ENCODE results near the gene CPLX4. TPM values are rescaled to one million over a fixed set of nuclear protein-coding genes. Genes with fewer than 3 reads are reported as not detected.

Gene CPLX4
- total RNA-seq, 1 donor: not detected

DNA sequence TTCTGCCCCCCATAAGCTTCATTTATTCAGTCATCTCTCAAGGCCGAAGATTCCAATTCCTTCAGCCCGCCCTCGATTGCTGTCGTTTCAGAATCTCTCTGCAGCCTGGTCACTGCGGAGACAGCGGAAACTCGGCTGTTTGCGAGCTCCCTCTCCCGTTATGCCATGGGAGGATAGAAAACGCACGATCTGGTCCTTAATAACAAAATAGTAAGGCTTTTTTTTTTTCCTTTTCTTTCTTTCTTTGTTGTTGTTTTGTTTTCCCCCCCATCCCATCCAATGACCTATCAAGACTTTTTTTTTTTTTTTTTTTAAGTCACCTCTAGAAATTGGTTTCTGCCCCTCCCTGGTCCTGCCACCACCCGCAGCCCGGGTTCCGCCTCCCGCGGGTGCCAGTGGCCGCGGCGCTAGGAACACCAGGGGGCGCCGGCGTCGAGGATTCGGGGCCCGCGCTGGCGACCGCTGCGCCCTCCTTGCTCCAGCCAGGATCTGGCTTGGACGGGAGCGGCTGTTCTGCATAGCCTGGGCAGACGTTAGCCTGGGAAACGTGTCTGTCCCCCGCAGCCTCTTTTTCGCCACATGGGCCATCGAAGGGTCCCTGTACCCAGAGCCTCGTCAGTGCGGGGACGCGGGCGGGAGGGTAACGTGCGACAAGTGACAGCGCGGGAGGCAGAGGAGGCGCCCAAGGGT lies 10.1 kb downstream of the CPLX4 start:
- DNase-seq (ENCODE audit: low read depth in 2 of 3, low spot score in 2 of 3): peak; percentile 30 to 66 (median 60)

DNA sequence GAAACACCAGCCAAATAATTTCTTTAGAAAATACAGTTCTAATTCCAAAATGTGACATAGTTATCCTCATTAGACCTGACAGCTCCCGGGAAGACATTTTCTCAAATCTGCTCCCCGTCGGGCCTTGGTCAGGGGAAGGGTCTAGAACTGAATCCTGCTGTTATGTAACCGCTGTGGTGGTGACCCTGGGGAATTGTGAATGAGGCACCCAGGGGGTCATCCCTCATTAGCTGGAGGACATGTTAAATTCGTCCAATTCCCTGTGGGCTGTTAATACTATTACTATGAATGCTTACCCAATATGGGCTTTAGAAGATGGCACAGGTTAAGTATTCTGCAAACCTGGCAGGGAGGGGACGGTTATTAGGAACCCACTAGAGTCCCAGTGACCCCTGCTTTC lies 11.8 kb downstream of the CPLX4 start:
- DNase-seq (ENCODE audit: low read depth in 2 of 3, low spot score in 2 of 3): no peak

DNA sequence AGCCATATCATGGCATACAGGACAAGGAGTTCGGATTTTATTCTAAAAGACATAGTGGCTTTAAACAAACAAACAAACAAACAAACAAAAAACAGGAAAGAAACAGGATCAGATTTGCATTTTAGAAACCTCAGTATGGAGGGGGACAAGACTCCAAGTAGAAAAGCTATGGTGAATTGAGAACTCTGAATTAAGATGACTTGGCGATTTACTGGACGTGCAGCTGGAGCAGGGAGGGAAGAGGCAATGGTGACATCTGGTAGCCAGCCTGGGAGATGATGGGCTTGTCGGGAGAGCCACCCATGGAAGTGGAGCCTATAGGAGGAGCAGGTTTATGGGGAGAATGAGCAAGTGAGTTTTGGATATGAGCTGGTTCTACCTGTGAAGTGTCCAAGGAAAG lies 13.2 kb downstream of the CPLX4 start:
- no peak for DNase-seq (ENCODE audit: low read depth in 2 of 3, low spot score in 2 of 3)

DNA sequence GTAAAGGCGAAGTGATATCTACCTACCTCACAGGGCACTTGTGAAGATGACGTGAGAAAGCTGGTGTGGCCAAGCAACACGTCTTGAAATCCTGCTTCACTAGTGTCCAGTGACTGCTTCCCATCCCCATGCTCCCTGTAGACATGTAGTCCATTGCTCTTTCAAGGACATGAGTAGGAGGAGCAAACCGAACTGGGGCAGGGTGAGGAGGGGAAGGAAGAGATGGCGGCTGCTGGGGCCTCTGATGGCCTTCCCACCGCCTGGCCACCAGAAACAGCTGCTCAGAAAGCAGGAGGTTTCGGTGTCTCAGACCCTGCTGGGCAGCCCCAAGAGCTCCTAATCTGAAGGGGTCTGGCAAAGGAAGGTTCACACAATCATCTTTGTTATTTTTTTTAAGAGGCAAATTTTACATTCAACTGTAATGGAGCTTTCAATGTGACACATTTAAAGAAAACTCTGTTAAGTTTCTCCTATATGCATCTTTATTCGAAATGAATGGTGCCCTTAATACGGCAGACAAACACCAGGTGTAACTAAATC lies 14.7 kb downstream of the CPLX4 start:
- no peak for DNase-seq (ENCODE audit: low read depth in 2 of 3, low spot score in 2 of 3)

DNA sequence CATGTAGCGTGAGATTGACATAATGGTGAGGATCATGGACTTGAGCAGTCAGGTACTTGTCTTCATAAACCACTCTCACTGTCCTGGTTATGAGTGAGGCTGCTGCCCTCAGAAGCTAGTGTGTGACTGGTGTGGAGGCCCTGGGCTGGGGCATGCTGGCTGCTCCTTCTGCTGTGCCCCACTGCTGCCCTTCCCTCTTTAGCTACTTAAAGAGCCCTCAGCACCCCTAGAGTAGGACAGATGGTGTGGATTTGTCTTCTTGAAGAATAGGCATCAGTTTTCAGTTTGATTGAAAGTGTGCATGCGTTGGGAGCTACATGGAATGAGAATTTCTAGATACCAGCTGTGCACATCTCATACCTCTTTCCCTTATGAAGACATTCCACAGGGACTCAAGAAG lies 15.4 kb downstream of the CPLX4 start:
- DNase-seq (ENCODE audit: low read depth in 2 of 3, low spot score in 2 of 3): no peak

DNA sequence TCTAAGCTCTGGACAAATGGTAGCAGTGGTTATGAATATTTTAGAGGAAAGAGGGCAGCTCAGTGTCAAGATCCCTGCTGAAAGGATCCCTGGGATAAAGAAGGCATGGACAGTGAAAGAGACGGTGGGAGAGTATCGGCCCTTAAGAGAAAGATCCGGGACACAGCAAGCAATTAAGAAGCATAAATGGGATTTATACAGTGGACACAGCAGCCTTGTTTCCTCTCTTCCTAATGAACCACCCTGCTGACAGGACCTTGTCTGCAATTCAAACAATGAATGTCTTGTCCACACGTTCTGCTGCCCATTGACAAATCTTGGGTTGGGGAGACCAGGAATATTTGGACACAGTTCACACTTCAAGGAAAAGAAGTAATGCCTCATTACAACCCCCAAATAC lies 16.5 kb downstream of the CPLX4 start:
- DNase-seq (ENCODE audit: low read depth in 2 of 3, low spot score in 2 of 3): no peak

DNA sequence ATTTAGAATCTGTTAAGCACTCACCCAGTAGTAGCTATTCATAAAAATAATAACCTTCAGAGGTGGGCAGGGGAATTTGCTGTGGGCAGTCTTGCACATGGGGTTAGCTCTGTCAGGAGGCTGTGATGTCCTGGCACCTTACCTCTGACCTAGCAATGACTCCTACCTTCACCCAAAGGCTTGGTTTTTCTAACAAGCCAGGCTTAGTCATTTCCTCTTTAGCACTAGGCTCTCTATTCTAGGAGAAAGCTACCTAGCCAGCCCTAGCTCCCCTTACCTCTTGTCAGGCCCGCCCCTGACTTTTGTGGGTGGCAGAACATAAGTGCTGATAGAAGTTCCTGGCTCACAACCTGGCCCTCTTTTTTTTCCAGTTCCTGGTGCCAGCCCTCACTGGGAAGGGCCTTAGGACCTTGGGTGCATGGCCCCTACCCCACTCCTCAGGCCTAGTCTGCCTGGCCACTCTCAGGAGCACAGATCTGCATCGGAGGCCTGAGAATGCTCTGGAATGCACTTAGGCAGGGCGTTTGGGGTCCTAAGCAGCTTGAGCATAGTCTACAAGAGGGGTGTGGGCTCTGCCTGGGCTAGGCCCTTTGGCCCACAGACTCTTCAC lies 17.7 kb downstream of the CPLX4 start:
- no peak for DNase-seq (ENCODE audit: low read depth in 2 of 3, low spot score in 2 of 3)

DNA sequence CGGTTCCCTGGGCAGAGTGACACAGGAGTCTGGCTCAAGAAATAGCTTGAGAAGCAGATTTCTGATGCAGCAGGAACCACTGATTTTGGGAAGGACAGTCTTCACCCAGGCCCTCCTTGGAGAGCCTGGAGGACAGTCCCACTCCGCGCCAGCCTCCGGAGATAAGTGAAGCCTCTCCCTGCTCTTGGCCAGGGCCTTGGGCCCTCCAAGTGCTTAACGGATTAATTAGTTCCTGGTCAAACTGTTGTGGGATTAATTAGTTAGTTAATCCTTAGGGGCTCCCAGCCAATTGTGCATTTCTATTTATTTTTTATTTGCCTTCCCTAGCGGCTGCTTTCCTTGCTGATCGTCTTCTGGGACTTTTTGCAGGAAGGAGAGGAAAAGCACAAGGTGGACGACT lies 19.6 kb downstream of the CPLX4 start:
- no peak for DNase-seq (ENCODE audit: low read depth in 2 of 3, low spot score in 2 of 3)

DNA sequence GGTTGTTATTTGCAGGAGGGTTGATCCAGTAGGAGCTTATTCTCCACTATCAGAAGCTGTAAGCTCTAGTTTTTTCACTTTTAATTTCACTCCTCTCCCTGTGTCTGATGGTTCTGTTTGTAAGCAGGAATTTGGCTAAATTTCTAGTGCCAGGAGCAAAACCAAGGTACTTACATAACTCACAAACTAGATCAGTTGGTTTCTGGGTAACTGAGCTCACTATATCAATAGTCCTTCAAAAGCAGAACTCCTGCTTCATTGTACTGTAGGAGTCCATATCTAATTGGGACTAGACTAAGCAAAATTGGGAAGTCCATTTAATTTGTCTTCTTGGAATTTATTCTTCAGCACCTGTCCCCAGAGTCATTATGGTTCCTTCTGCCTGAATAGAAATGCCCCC lies 25.1 kb downstream of the CPLX4 start:
- no peak for DNase-seq (ENCODE audit: low read depth in 2 of 3, low spot score in 2 of 3)

DNA sequence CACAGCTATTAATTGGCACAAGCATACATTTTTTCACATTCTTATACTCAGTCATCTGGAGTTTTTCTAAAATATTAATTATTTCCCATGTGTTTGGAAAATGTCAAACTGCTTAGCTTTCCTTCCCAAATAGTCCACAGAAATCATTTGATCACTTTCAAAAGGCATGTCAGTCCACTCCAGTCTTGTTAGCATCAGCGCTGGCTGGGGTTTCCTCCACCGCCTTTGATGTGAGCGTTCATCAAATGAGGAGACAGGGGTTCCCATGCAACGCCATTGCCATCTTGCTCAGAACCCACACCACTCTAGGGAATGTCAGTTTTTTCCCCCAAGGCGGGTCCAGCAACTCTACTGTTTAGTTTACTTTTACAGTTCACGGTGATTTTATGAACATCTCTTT lies 32.1 kb downstream of the CPLX4 start:
- no peak for DNase-seq (ENCODE audit: low read depth in 2 of 3, low spot score in 2 of 3)

DNA sequence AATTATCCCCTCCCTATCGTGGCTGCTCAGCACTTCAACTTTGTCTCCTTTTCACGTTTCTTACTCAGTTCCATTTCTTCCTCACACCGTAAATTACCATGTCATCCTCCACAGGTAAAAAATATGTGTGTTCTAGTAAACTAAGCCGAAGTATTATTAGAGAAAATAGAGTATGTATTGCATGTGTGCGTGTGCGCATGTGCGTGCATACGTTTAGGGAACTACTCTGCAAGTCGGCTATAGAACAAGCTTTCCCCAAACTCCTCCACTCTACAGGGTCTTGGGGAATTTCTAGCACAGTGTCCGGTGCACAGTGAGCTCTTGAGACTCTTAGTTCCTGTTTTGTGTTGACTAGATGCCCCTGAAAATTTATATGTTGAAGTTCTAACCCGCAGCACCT lies 36.1 kb downstream of the CPLX4 start:
- no peak for DNase-seq (ENCODE audit: low read depth in 2 of 3, low spot score in 2 of 3)

DNA sequence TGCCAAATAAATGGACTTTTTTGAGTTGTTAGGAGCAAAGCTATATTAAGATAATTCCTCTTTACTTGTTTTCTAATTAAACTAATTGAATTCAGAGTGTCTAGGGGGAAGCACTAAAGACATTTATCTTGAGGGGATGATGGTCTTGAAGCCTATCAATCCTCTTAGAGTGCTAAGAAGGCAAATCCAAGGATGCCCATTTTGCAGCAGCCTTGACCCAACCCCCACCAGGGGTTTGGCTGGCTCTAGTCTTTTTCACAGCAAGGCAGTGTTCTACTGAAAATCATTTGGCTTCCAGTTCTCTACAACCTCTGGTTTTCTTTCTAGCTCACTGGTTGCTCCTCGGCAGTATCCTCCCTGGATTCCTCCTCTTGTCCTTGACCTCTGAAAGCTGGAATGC lies 38.7 kb downstream of the CPLX4 start:
- DNase-seq (ENCODE audit: low read depth in 2 of 3, low spot score in 2 of 3): no peak

DNA sequence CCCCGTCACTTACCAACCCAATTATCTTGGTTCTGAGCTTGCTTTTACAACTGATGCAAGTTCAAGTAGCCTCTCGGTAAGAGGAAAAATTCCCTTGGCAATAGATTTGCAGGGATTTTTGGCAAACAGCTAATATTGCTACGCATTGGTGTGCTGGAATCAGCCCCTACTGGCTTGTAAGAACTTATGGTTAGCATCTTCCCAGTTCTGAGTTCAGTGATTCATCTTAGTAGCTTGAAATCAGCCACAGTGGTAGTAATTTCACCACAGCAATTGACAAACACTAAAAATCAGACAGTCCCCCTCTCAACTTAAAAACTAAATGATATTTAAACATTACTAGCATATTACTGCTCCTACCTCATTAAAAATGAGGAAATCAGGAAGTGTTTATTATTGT lies 39.3 kb downstream of the CPLX4 start:
- DNase-seq (ENCODE audit: low read depth in 2 of 3, low spot score in 2 of 3): no peak

DNA sequence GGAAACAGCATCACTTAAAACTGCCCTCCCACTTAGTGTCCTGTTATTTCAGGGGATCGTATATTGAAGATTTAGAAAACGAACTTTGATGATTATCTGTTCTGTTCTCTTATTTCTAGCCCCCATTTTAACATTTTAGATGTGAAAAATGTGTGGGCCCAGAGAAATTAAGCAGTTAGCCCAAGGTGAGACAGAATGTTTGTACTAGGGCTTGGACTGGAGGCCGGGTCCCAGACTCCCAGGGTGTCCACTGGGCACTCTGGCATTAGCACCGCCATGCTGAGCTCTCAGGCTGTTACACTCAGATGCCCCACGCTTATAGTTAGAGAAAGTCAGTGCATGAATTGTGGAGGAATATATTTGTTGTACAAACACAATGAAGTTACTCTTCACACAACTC lies 39.7 kb downstream of the CPLX4 start:
- DNase-seq (ENCODE audit: low read depth in 2 of 3, low spot score in 2 of 3): no peak

DNA sequence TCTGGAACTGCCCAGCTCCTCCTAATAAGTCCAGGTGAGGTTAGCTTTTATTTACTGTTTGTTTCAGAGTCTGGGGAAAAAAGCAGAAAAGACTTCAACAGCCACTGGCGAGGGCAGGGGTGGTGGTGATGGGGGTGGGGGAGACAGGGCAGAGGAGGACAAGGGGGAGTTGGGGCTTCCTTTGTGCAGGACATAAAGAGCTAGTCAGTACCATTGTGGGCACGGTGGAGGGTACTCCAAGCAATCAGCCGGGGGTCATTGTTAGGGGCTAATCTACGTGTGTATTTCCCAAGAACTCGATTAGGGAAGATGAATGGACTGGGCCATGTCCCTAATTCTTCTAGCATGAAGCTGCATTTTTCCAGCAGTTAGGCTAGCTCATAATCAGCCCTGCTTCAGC lies 42.4 kb downstream of the CPLX4 start:
- DNase-seq (ENCODE audit: low read depth in 2 of 3, low spot score in 2 of 3): no peak

DNA sequence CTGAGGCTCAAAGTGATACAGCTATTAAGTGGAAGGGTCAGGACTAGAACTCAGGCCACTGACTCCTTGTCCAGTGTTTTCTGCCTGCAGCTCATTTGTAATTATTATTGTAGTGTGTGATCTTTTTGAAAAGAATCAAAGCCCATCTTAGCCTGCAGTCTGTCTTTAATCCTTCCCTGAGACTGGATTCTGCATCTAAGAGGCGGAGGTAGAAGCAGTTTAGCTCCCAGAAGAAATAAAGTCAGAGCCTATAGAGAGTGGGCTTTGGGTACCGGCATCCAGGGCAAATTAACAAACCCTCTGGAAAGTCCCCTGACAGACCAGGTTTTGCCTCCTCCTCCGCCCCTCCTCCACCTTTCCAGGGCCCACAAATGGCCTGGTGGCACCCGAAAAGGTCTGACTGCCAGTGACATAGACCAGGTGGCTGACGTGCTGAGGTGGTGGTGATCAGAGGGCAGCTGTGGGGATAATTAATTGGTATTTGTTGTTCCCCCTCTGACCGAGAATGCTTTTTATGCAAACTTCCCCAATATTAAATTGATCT lies 43.0 kb downstream of the CPLX4 start:
- no peak for DNase-seq (ENCODE audit: low read depth in 2 of 3, low spot score in 2 of 3)

DNA sequence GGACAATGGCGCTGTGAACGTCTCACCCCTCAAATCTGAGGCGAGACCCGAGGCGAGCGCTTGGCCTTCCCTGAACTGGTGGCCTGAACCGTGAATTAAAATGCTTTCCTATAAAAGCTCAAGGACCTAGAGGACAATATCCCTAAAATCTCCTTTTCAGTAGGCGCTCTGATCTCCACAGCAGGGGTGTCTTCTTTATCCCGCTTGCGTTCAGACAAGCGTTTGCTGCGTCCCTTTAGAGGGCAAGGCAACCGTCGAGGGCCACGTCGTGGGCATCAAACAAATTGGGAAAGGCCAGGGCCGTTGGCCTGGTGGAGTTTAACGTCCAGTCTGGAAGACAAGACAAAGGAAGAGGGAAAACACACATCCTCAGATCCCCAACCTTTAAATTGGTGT lies 43.9 kb downstream of the CPLX4 start:
- no peak for DNase-seq (ENCODE audit: low read depth in 2 of 3, low spot score in 2 of 3)

DNA sequence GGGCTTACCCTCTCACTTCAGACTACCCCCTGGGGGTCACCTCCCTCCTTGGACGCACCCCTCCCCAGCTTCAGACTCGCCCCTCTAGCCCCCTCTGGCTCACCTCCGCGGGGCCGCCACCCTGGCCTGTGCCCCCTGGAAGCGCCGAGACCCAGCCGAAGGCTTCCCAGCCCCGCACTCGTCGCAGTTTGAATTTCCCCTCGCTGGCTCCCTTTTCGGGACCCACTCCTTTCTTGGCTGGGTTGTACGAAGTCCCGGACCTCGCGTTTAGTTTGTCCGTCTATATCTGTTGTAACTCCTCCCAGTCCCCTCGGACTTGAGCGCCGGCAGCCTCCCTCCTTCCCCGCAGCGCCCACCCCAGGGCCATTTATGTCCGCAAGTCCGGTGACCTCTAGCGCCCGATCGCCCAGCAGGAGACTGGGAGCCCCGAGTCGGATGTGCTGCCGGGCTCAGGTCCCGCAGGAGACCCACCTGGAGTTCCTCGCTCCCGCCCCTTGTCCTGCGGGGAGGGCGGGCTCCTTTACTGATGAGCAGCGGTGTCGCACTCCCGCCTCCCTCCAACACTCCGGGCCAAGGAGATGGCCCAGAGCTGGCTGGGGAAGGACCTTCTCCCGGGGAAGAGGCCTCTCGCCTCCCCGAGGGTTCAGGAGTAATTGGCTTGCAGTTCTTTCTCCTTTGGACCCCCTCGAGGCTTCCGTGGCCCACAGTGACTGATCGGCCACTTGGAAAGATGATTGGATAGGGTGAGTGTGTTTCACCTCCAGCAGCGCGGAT lies 44.5 kb downstream of the CPLX4 start:
- DNase-seq (ENCODE audit: low read depth in 2 of 3, low spot score in 2 of 3): no peak

DNA sequence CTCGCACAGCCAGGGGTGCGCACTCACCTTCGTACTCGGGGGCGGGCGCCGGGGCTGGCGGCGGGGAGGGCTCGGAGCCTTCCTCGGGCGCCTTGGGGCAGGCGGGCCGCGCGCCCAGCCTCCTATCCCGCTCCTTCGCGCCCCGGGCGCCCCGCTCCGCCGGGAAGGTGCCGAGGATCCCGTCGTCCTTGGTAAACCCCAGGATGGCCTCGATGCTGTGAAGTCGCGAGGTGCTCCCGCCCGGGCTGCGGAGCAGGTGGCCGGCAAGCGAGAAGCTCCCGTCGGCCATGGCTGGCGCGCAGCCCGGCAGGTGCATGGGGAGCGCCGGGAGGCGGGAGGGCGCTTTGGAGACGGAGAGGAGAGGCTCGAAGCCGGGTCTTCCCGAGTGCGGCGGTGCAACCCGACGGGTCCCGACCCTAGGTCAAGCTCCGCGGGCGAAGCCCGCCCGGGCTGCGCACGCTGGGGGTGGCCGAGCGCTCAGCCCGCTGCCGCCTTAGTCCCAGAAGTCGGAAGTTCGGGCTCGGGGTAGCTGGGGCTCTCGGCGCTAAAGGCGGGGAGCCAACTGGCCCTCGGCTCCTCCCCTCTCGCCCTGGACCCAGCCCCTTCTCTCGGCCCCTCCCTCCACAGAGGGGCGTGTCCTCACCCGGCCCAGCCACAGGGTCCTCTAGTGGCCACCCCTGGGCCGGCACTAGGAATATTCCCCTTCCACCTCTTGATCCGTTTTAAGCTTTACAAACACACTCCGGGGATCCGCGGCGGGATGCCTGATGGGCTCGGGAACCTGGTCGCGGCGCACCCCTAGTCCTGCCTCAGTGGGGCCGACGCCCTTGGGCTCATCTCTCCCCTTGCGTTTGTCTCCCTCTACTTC lies 45.3 kb downstream of the CPLX4 start, which contains the start of gene RAX:
RAX (minus strand) TSS at position 564 of the 868 bp plus-strand sequence; CDS start at position 316, 248 bp downstream.
- peak in 2 of 3 donors; percentile 70 to 71 for DNase-seq (ENCODE audit: low read depth in 2 of 3, low spot score in 2 of 3)

DNA sequence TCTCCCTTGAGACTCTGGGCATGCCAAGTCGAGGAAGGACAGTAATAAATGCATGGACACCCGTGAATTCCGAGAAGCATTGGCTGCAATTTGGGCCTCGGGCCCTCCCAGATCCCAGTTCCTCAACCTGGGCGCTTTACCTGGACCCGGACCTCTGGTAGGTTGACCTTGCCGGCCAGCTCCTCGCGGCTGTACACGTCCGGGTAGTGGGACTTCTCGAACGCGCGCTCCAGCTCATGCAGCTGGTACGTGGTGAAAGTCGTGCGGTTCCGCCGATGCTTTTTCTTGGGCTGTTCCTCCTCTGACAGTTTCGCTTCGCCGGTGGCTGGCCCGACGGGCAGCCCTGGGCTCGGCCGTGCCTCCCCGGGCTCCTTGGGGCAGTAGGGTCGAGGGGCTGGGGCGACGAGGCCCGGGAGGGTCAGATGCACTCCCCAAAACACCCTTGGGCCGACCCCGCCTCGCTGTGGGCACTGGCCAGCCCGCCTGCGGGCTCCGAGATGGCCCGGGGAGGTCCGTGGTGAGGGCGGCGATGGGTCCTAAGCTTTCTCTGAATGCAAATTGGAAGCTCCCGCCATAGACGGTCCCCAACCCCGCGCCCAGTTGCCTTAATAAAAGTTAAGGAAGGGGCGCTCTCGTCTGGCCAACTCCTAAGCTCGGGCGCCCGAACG lies 46.1 kb downstream of the CPLX4 start:
- no peak for DNase-seq (ENCODE audit: low read depth in 2 of 3, low spot score in 2 of 3)
